Pancreas (tissue), 10 donors: Measurements from ENCODE around the gene KRT5. TPM values are rescaled to one million over a fixed set of nuclear protein-coding genes. Genes with fewer than 3 reads are reported as not detected.

Experiments
- ATAC-seq, 4 donors: fragments of 200-7000 bp; cut with Tn5 transposase; one replicate each; pipeline versions ENCODE4 v1.8.0 to v1.9.1; 2020; ENCODE audit warnings: mild to moderate bottlenecking in 4 of 4, moderate library complexity in 4 of 4
- DNase-seq, 6 donors: peaks; one replicate each; pipeline ENCODE4 v3.0.0-alpha.2; 2020
- FAIRE-seq: peaks from 2 replicates; lab custom pipeline; 2012; peaks lifted over from hg19 to GRCh38; lab: Jason Lieb, UNC
- H3K27ac ChIP-seq, 4 donors: fragments of 200-600 bp; sonication (generic); 1 replicate in 3 of 4; 2 replicates in 1 of 4; pipeline versions ENCODE4 v1.5.0 to v1.8.0; 2020
- H3K27me3 ChIP-seq, 4 donors: fragments of 200-600 bp; one replicate each; pipeline ENCODE4 v1.8.0; 2021
- H3K36me3 ChIP-seq, 3 donors: fragments of 200-600 bp; sonication (generic) in 1 of 3; one replicate each; pipeline versions ENCODE4 v1.5.0 to v1.8.0; 2020 to 2021
- H3K4me1 ChIP-seq, 3 donors: fragments of 200-600 bp; one replicate each; pipeline ENCODE4 v1.8.0; 2021
- H3K4me3 ChIP-seq, 4 donors: fragments of 200-600 bp; sonication (generic) in 2 of 4; one replicate each; pipeline versions ENCODE4 v1.5.0 to v1.8.0; 2020 to 2021
- H3K9me3 ChIP-seq, 4 donors: fragments of 200-600 bp; one replicate each; pipeline ENCODE4 v1.8.0; 2021
- WGBS, 2 donors: extraction: QIAGEN DNeasy Blood & Tissue Kit; methylation state at CpG; one replicate each; pipeline ENCODE4 v1.1.7; 2013; 5-methylcytosine and 5-hydroxymethylcytosine counted together
- intact Hi-C, 3 donors: fragments of 100-400 bp; cut with DNase I; formaldehyde crosslinking; loops; one replicate each; pipeline versions ENCODE4 v1.11.1 to v1.14.2; 2022
- polyA plus RNA-seq, 2 donors: library from polyadenylated mRNA; stranded (reverse); fragments of 200-250 nt; gene quantifications; one replicate each; pipeline ENCODE4 v1.2.3, GENCODE V29; 2013
- total RNA-seq, 6 donors: library from RNA; stranded (reverse); fragmentation: NEBNext Ultra II Directional in 4 of 6; extraction: Animal tissue kit (Norgen Biotek cat#: 25700) in 4 of 6; gene quantifications; one replicate each; pipeline versions ENCODE4 v1.2.1 to v1.2.4, GENCODE V29; 2021 to 2023
- TF ChIP-seq, protein P1 (sequence below), 4 donors: fragments of 200-600 bp; sonication (generic) in 3 of 4; IDR thresholded peaks; one replicate each; pipeline versions ENCODE4 v1.5.0 to v1.8.0; 2021; ENCODE audit warnings: antibody characterized with exemption in 4 of 4
- donor health status: healthy with polysubstance abuse.
- donor health status: DM: no; HTN: no; CAD: no; lungs with moderate emphysema.
- donor health status: DM: no; HTN: no; CAD: no.
- donor health status: control.
- donor health status: control.
- donor health status: Bipolar disorder and iron deficiency.
- donor health status: DM: yes; HTN: yes; CAD: no.
- donor health status: DM: no; HTN: no; CAD: no.
- donor health status: DM: no; HTN: no; CAD: no.
- donor health status: DM: yes; HTN: yes; CAD: no.

Gene KRT5
- total and polyA plus RNA-seq, 8 donors = 0.51 to 5.8 (median 1.5) TPM

DNA sequence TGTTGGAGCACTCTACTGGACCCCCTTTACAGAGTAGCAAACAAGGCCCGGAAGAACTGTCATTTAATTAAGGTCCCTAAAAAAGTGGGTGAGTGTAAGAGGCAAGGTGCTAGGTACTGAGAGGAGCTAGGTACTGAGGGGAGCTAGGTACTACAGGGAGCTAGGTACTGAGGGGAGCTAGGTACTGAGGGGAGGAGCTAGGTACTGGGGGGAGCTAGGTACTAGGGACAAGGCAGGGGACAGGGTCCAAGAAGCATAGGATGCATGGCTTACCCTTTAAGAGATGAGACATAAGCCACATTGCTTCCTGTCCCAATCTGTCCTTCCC lies 4.9 kb downstream of the KRT5 start:
- WGBS, 2 donors = 87 to 89% methylated on average over 1 of the region's 1 CpG

GRCh38 chr12:52514471-52515318 lies 5.5 kb downstream of the KRT5 start:
- FAIRE-seq (no peak), DNase-seq (no peak), ATAC-seq (no peak)
- H3K9me3 ChIP-seq = peaks cover 0 to 4% (median 0%) of the 10 kb centered on the region in 4 donors
- no peak overlapping the region for H3K4me3 ChIP-seq
- no peaks in the 10 kb centered on the region for H3K36me3 ChIP-seq
- H3K27ac ChIP-seq = no peak overlapping the region
- no peaks in the 10 kb centered on the region for H3K4me1 ChIP-seq
- TF ChIP-seq, protein P1, sequence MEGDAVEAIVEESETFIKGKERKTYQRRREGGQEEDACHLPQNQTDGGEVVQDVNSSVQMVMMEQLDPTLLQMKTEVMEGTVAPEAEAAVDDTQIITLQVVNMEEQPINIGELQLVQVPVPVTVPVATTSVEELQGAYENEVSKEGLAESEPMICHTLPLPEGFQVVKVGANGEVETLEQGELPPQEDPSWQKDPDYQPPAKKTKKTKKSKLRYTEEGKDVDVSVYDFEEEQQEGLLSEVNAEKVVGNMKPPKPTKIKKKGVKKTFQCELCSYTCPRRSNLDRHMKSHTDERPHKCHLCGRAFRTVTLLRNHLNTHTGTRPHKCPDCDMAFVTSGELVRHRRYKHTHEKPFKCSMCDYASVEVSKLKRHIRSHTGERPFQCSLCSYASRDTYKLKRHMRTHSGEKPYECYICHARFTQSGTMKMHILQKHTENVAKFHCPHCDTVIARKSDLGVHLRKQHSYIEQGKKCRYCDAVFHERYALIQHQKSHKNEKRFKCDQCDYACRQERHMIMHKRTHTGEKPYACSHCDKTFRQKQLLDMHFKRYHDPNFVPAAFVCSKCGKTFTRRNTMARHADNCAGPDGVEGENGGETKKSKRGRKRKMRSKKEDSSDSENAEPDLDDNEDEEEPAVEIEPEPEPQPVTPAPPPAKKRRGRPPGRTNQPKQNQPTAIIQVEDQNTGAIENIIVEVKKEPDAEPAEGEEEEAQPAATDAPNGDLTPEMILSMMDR (IDR thresholded peaks at IDR 0.05) = no peak
- H3K27me3 ChIP-seq = no peaks in the 10 kb centered on the region
- intact Hi-C loops = no loop called here
- WGBS, 2 donors = 91 to 93% methylated on average over 14 of the region's 14 CpGs

More for the DNA sequence above, 4.9 kb downstream of the KRT5 start:
- ATAC-seq (no peak), DNase-seq (no peak), FAIRE-seq (no peak)
- no peaks in the 10 kb centered on the region for H3K36me3 ChIP-seq
- no peaks in the 10 kb centered on the region for H3K27me3 ChIP-seq
- H3K9me3 ChIP-seq = peaks cover 0 to 4% (median 0%) of the 10 kb centered on the region in 4 donors
- TF ChIP-seq, protein P1 (IDR thresholded peaks at IDR 0.05) = no peak
- H3K4me1 ChIP-seq = no peaks in the 10 kb centered on the region
- H3K4me3 ChIP-seq = no peak overlapping the region
- intact Hi-C loops = no loop called here
- H3K27ac ChIP-seq = no peak overlapping the region

DNA sequence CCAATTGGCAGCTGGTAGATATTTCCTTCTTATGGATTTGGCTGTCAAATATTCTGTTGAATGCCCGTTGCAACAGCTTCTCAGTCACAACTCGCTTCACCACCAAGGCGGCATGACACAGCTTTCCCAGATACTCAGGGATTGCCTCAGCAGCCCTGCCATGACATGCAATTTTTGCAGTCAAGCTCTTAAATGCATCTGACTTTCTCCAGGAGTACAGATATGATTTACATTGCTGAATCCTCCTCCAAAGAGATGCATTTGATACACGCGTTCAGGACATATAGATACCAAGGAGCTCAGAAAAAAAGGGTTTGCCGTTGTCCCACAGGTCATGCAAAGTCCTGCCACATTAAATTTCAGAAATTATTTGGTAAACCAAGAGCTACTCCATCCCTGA lies 6.5 kb downstream of the KRT5 start:
- DNase-seq = no peak
- no peak for FAIRE-seq

GRCh38 chr12:52508211-52508610 lies 12.0 kb downstream of the KRT5 start:
- peaks cover 0 to 8% (median 0%) of the 10 kb centered on the region in 4 donors for H3K27me3 ChIP-seq
- no peaks in the 10 kb centered on the region for H3K4me1 ChIP-seq
- H3K36me3 ChIP-seq = no peaks in the 10 kb centered on the region
- peaks cover 0 to 4% (median 0%) of the 10 kb centered on the region in 4 donors for H3K9me3 ChIP-seq
- H3K4me3 ChIP-seq = no peak overlapping the region
- no peak overlapping the region for H3K27ac ChIP-seq
- intact Hi-C loops = no loop called here
- WGBS, 2 donors = 68 to 71% methylated on average over 5 of the region's 5 CpGs
- DNase-seq = no peak
- no peak for ATAC-seq
- TF ChIP-seq, protein P1 (IDR thresholded peaks at IDR 0.05) = no peak
- FAIRE-seq = no peak

More for the DNA sequence above, 6.5 kb downstream of the KRT5 start:
- Histone ChIP-seq H3K36me3 (no peaks in the 10 kb centered on the region), H3K4me1 (no peaks in the 10 kb centered on the region), H3K27me3 (no peaks in the 10 kb centered on the region), H3K4me3 (no peak overlapping the region), H3K27ac (no peak overlapping the region), H3K9me3 (peaks cover 0 to 4% (median 0%) of the 10 kb centered on the region in 4 donors)
- intact Hi-C loops = no loop called here
- ATAC-seq = no peak
- TF ChIP-seq, protein P1 (IDR thresholded peaks at IDR 0.05) = no peak
- 82 to 86% methylated on average over 6 of the region's 6 CpGs for WGBS, 2 donors
